Stimulated activated naive CD8-positive, alpha-beta T cell treated with anti-CD3 and anti-CD28 coated beads, Interleukin-15, Interleukin-2, amounts not matched to agents 100 U/mL and 50 U/mL, for 24 hours (primary cell): ENCODE results near the gene ALKAL2.

Source experiments
- ATAC-seq: fragments of 150-1000 bp; cut with Tn5 transposase; one replicate; pipeline ENCODE4 v1.10.0; 2021
- DNase-seq: peaks from one replicate; pipeline ENCODE4 v3.0.0; 2021

ALKAL2 gene

GRCh38 chr2:270861-271260, 17.0 kb downstream of the ALKAL2 start:
- DNase-seq, result no peak
- no peak for ATAC-seq

- no peak for DNase-seq
- ATAC-seq, result no peak
These were observed 18.4 kb downstream of the ALKAL2 start for GRCh38 chr2:269356-270030.

- ATAC-seq (no peak), DNase-seq (no peak)
These were observed 19.6 kb downstream of the ALKAL2 start for GRCh38 chr2:268323-268722.

- ATAC-seq, result peak; percentile 85
- DNase-seq, result peak; percentile 95
These were observed 23.1 kb downstream of the ALKAL2 start, which contains the start of gene ACP1 for GRCh38 chr2:264493-265468. Gene ACP1, plus strand, starts transcription at chr2:264947. Its CDS starts 18 bp downstream, at chr2:264965.

- peak; percentile 52 for DNase-seq
- ATAC-seq, result peak; percentile 22
These were observed 24.0 kb downstream of the ALKAL2 start, which contains the start of gene SH3YL1 for GRCh38 chr2:263774-264492. Gene SH3YL1, minus strand, starts transcription at chr2:264032. Its CDS starts 48 bp downstream, at chr2:263984.

GRCh38 chr2:263022-263738, 24.7 kb downstream of the ALKAL2 start:
- ATAC-seq (no peak), DNase-seq (no peak)

GRCh38 chr2:262117-262516, 25.8 kb downstream of the ALKAL2 start:
- DNase-seq, result no peak
- no peak for ATAC-seq

GRCh38 chr2:260507-261161, 27.3 kb downstream of the ALKAL2 start:
- DNase-seq (no peak), ATAC-seq (no peak)

GRCh38 chr2:259789-260331, 28.0 kb downstream of the ALKAL2 start:
- ATAC-seq, result no peak
- no peak for DNase-seq

GRCh38 chr2:258933-259332, 29.0 kb downstream of the ALKAL2 start:
- ATAC-seq, result no peak
- no peak for DNase-seq

GRCh38 chr2:257842-258241, 30.0 kb downstream of the ALKAL2 start:
- no peak for ATAC-seq

GRCh38 chr2:257429-257828, 30.5 kb downstream of the ALKAL2 start:
- DNase-seq (no peak), ATAC-seq (no peak)

More at GRCh38 chr2:257842-258241, 30.0 kb downstream of the ALKAL2 start:
- DNase-seq, result no peak

- ATAC-seq (no peak), DNase-seq (no peak)
These were observed 31.8 kb downstream of the ALKAL2 start for GRCh38 chr2:256094-256493.

GRCh38 chr2:255195-255594, 32.7 kb downstream of the ALKAL2 start:
- no peak for ATAC-seq

GRCh38 chr2:254241-254640, 33.6 kb downstream of the ALKAL2 start:
- DNase-seq (no peak), ATAC-seq (no peak)

More at GRCh38 chr2:255195-255594, 32.7 kb downstream of the ALKAL2 start:
- DNase-seq, result no peak

GRCh38 chr2:253202-253638, 34.7 kb downstream of the ALKAL2 start:
- ATAC-seq (no peak), DNase-seq (no peak)

- no peak for ATAC-seq
- no peak for DNase-seq
These were observed 35.8 kb downstream of the ALKAL2 start for GRCh38 chr2:252001-252602.

- DNase-seq (no peak), ATAC-seq (no peak)
These were observed 38.3 kb downstream of the ALKAL2 start for GRCh38 chr2:249538-250042.

GRCh38 chr2:248724-249123, 39.2 kb downstream of the ALKAL2 start:
- no peak for ATAC-seq
- DNase-seq, result no peak

- DNase-seq (peak; percentile 23), ATAC-seq (no peak)
These were observed 41.3 kb downstream of the ALKAL2 start for GRCh38 chr2:246489-247144.
